GM12864 (cell line): Measurements from ENCODE around the gene SMAD5.
A peak's percentile ranks its signal among the peaks of the same experiment; 100 is the strongest.

Experiments used
- DNase-seq: peaks from one replicate; pipeline ENCODE4 v3.0.0-alpha.2; 2011; ENCODE audit warnings: low read depth
- H3K4me3 ChIP-seq: 2 replicates; pipeline ENCODE4 v1.5.1; 2011; ENCODE audit warnings: mild to moderate bottlenecking, low read depth, low read length, control low read depth
- CTCF ChIP-seq: IDR thresholded peaks from 2 replicates; pipeline ENCODE4 v1.5.1; 2011; ENCODE audit warnings: low read depth, mild to moderate bottlenecking, moderate library complexity, low read length, control low read depth, inconsistent platforms; ENCODE audit errors: missing control alignments

SMAD5 gene

GRCh38 chr5:136132557-136133221 lies at the start of gene SMAD5:
SMAD5 (plus strand) TSS chr5:136132845; CDS start chr5:136153761, 20,916 bp downstream.
- peak; percentile 68 for DNase-seq
- H3K4me3 ChIP-seq: peak within 1 kb of the TSS; percentile 94
- no peak for TF ChIP-seq CTCF

DNA sequence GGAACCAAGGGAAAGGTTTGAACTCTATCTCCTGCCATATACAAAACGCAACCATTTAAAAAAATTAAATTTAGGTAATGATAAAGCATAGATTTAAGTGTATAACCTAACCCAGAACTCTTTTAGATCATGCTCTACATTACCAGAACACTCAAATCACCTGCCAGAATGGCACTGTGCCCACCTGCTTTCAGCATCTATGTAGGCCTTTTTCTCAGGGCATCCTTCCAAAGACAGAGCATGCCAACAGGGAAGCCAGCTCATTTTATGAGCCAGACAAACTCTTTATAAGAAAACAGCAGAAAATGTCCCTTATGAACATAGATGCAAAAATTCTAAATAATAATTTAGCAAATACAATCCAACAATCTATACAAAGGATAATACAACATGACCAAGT lies 47.9 kb upstream of the SMAD5 start:
- H3K4me3 ChIP-seq: no peak overlapping the region
- DNase-seq: no peak
- TF ChIP-seq CTCF: no peak

- no peak overlapping the region for H3K4me3 ChIP-seq
- TF ChIP-seq CTCF: no peak
- no peak for DNase-seq
Observed at GRCh38 chr5:136086783-136087566, 45.7 kb upstream of the SMAD5 start.

DNA sequence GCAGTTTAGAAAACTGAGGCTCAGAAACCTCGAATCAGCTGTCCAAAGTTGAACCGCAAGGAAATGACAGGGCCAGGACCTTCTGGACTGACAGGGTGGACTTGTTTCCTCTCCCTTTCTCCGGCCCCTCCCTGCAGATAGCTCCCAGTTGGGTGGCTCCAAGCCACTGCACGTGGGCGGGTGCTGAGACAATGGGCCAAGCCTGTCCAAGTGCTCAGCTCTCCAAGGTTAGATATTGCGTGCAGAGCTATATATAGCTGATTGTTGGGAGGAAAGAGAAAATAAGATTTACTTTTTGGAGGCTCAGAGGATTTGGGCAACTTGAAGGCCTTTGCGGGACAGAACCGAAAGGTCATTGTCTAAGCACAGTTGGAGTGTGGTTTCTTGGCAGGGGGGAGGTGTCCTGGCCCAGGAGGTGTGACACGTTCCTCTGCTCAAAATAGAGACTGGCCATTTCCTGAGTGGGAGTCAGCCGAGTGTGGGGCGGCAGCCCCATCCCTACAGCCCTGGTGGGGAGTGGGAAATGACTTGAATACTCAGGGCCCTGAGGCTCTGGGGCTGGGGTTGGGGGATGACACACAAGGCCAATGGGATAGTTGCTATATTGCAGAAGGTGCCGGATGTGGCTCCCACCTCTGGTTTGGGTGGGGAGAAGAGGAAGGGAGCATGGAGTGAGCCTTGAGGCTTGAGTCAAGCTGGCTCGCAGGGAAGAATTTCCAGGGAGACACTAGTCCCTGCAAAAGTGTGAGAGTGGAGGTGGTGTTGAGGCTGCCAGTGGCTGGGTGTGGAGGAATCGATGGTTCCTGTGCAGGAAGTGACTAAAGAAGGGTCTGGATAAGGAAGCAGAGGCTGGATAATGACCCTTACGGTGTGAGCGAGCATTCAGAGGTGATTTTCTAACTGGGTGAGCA lies 44.4 kb upstream of the SMAD5 start:
- no peak for TF ChIP-seq CTCF
- H3K4me3 ChIP-seq: no peak overlapping the region
- DNase-seq: no peak

GRCh38 chr5:136089791-136090190 lies 42.9 kb upstream of the SMAD5 start:
- H3K4me3 ChIP-seq: no peak overlapping the region
- TF ChIP-seq CTCF: no peak
- no peak for DNase-seq

DNA sequence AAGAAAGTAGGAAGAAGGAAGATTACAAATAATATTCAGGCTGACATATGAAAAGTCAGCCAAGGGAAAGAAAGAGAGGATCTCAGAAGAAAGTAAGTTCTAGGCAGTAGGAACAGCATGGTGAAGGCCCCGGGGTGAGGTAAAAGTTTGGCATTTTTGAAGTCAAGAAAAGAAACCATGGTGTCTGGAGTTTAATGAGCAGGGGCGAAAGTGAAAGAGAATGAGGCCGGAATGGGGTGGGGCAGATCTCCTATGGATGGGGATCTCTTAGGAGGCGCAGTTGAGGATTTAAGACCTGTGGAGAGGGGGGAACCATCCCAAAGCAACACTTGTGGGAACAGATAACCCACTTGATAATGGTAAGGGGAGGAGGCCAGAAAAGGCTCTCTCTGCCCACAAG lies 42.3 kb upstream of the SMAD5 start:
- no peak for TF ChIP-seq CTCF
- no peak for DNase-seq
- H3K4me3 ChIP-seq: no peak overlapping the region
